HCT116 (cell line): ENCODE measurements around the gene CCSER1. TPM values are rescaled to one million over a fixed set of nuclear protein-coding genes. Genes with fewer than 3 reads are reported as not detected.

Source experiments
- ATAC-seq: fragments of 200-7000 bp; cut with Tn5 transposase; 2 replicates; pipeline ENCODE4 v1.9.1; 2020; ENCODE audit warnings: mild to moderate bottlenecking, moderate library complexity
- BruUV-seq: library from RNA; stranded (reverse); fragments of 400-500 nt; replicated peaks from 2 replicates; lab custom pipeline; 2021; lab: Mats Ljungman, UMichigan
- CTCF ChIA-PET: fragments of 300-600 bp; sonication (Branson Sonifier 250); formaldehyde crosslinking; loops from one replicate; lab custom pipeline; 2021; ENCODE audit warnings: antibody characterized with exemption; lab: Charles Lee
- POLR2A ChIA-PET: fragments of 300-600, 350-600 bp; sonication (Branson Sonifier 250); formaldehyde crosslinking; loops from one replicate; lab custom pipeline; 2021; ENCODE audit warnings: antibody characterized with exemption; lab: Charles Lee
- RAD21 ChIA-PET, 2 experiments: fragments of 300-600 bp; sonication (Branson Sonifier 250); formaldehyde crosslinking; loops; one replicate each; lab custom pipeline; 2023; ENCODE audit warnings: low total read pairs in 2 of 2; ENCODE audit not compliant: uncharacterized antibody in 2 of 2, unreplicated experiment in 2 of 2, low non-redundant PET in 1 of 2; lab: Charles Lee
- DNase-seq: peaks from one replicate; pipeline ENCODE4 v3.0.0-alpha.2; 2010; ENCODE audit warnings: low read depth, low spot score
- H2AFZ ChIP-seq: fragments of 200-600 bp; shearing (Covaris generic), sonication (generic); 2 replicates; pipeline ENCODE4 v1.6.1; 2017; ENCODE audit warnings: low read depth, mixed run types, mixed read lengths, antibody characterized with exemption, low read length; ENCODE audit not compliant: poor library complexity, severe bottlenecking
- H3K27ac ChIP-seq: 2 replicates; pipeline ENCODE4 v1.5.1; 2012; ENCODE audit warnings: low read depth, low read length
- H3K27me3 ChIP-seq: fragments of 200-600 bp; sonication (generic); 2 replicates; pipeline ENCODE4 v1.6.1; 2016; ENCODE audit warnings: mixed run types, low read length, mixed read lengths; ENCODE audit not compliant: insufficient read depth
- H3K36me3 ChIP-seq, 2 experiments: fragments of 200-500 bp in 1 of 2; fragments of 200-600 bp in 1 of 2; sonication (Bioruptor generic) in 1 of 2; sonication (generic) in 1 of 2; 2 replicates each; pipeline versions ENCODE4 v1.5.1 to v1.6.1; 2014 to 2016; ENCODE audit warnings: low read length in 2 of 2, inconsistent platforms in 1 of 2, mixed read lengths in 1 of 2, mixed run types in 1 of 2; ENCODE audit not compliant: insufficient read depth in 2 of 2, control insufficient read depth in 1 of 2
- H3K4me1 ChIP-seq, 2 experiments: fragments of 200-600 bp in 1 of 2; sonication (generic) in 1 of 2; 2 replicates each; pipeline versions ENCODE4 v1.5.1 to v1.6.1; 2012 to 2017; ENCODE audit warnings: low read length in 2 of 2, inconsistent platforms in 1 of 2, mild to moderate bottlenecking in 1 of 2, mixed read lengths in 1 of 2, mixed run types in 1 of 2, moderate library complexity in 1 of 2; ENCODE audit not compliant: insufficient read depth in 2 of 2, control insufficient read depth in 1 of 2
- H3K4me2 ChIP-seq: fragments of 200-600 bp; sonication (generic); 2 replicates; pipeline ENCODE4 v1.6.1; 2017; ENCODE audit warnings: mixed run types, low read length, mixed read lengths
- H3K4me3 ChIP-seq, 2 experiments: fragments of 200-600 bp in 1 of 2; sonication (generic) in 1 of 2; replicated peaks in 1 of 2; 2 replicates each; pipeline ENCODE4 v1.5.1; 2011 to 2016; ENCODE audit warnings: low read length in 2 of 2, control low read depth in 1 of 2, low read depth in 1 of 2, mild to moderate bottlenecking in 1 of 2, mixed read lengths in 1 of 2, mixed run types in 1 of 2
- H3K79me2 ChIP-seq: fragments of 200-600 bp; sonication (generic); 2 replicates; pipeline ENCODE4 v1.6.1; 2017; ENCODE audit warnings: mild to moderate bottlenecking, mixed run types, low read length, moderate library complexity, mixed read lengths; ENCODE audit not compliant: insufficient read depth
- H3K9ac ChIP-seq: fragments of 200-600 bp; sonication (generic); 2 replicates; pipeline ENCODE4 v1.6.1; 2016; ENCODE audit warnings: low read length, mixed read lengths
- H3K9me2 ChIP-seq: fragments of 200-600 bp; sonication (generic), shearing (Covaris generic); 2 replicates; pipeline ENCODE4 v1.6.1; 2017; ENCODE audit warnings: mixed run types, mild to moderate bottlenecking, moderate library complexity; ENCODE audit not compliant: insufficient read depth
- H3K9me3 ChIP-seq, 2 experiments: fragments of 200-500 bp in 1 of 2; fragments of 200-600 bp in 1 of 2; sonication (Bioruptor generic) in 1 of 2; sonication (generic) in 1 of 2; 2 replicates each; pipeline ENCODE4 v1.6.1; 2014 to 2017; ENCODE audit warnings: low read length in 2 of 2, mixed read lengths in 2 of 2, inconsistent platforms in 1 of 2, low read depth in 1 of 2, mild to moderate bottlenecking in 1 of 2, mixed run types in 1 of 2, moderate library complexity in 1 of 2; ENCODE audit not compliant: control insufficient read depth in 1 of 2, insufficient read depth in 1 of 2
- H4K20me1 ChIP-seq: fragments of 200-600 bp; sonication (generic), shearing (Covaris generic); 2 replicates; pipeline ENCODE4 v1.6.1; 2017; ENCODE audit warnings: mixed run types, mild to moderate bottlenecking, moderate library complexity; ENCODE audit not compliant: insufficient read depth
- CBX3 ChIP-seq: IDR thresholded peaks from 2 replicates; pipeline ENCODE4 v1.6.1; 2012; ENCODE audit warnings: low read depth
- CEBPB ChIP-seq: IDR thresholded peaks from 2 replicates; pipeline ENCODE4 v1.6.1; 2012; ENCODE audit warnings: low read depth
- EGR1 ChIP-seq: IDR thresholded peaks from 2 replicates; pipeline ENCODE4 v1.6.1; 2012; ENCODE audit warnings: low read depth
- ELF1 ChIP-seq: IDR thresholded peaks from 2 replicates; pipeline ENCODE4 v1.6.1; 2012; ENCODE audit warnings: low read depth, borderline replicate concordance
- POLR2A ChIP-seq: IDR thresholded peaks from 2 replicates; pipeline ENCODE4 v1.7.0; 2011; ENCODE audit warnings: borderline replicate concordance; ENCODE audit not compliant: insufficient read depth, insufficient read length; ENCODE audit errors: extremely low read depth
- RAD21 ChIP-seq: IDR thresholded peaks from 2 replicates; pipeline ENCODE4 v1.6.1; 2012; ENCODE audit warnings: low read depth, mild to moderate bottlenecking
- SP1 ChIP-seq: IDR thresholded peaks from 2 replicates; pipeline ENCODE4 v1.6.1; 2012; ENCODE audit warnings: low read depth
- SRF ChIP-seq: IDR thresholded peaks from 2 replicates; pipeline ENCODE4 v1.6.1; 2012; ENCODE audit warnings: low read depth
- TCF7L2 ChIP-seq: IDR thresholded peaks from 2 replicates; pipeline ENCODE4 v1.7.0; 2011; ENCODE audit warnings: borderline replicate concordance, inconsistent platforms; ENCODE audit not compliant: insufficient read depth, insufficient read length; ENCODE audit errors: extremely low read depth
- YY1 ChIP-seq: IDR thresholded peaks from 2 replicates; pipeline ENCODE4 v1.6.1; 2011; ENCODE audit warnings: low read length, low read depth, moderate library complexity, mild to moderate bottlenecking; ENCODE audit not compliant: insufficient replicate concordance; ENCODE audit errors: extremely low read depth
- ZFX ChIP-seq: fragments of 450-650 bp; IDR thresholded peaks from 2 replicates; pipeline ENCODE4 v1.6.1; 2017
- ZNF274 ChIP-seq: fragments of 200-500 bp; sonication (Bioruptor generic); IDR thresholded peaks from 2 replicates; pipeline ENCODE4 v1.6.1; 2014; ENCODE audit warnings: mild to moderate bottlenecking, low read depth, low read length, inconsistent platforms
- intact Hi-C: fragments of 100-400 bp; cut with micrococcal nuclease; formaldehyde crosslinking; loops from 2 replicates; pipeline ENCODE4 v1.10.0; 2022
- total RNA-seq: library from RNA; stranded (reverse); gene quantifications from one replicate; pipeline ENCODE4 v1.2.1, GENCODE V29; 2021; ENCODE audit not compliant: unreplicated experiment
- TF ChIP-seq, protein P1 (sequence below): IDR thresholded peaks from 2 replicates; pipeline ENCODE4 v1.6.1; 2012
- TF ChIP-seq, protein P2 (sequence below): IDR thresholded peaks from 2 replicates; pipeline ENCODE4 v1.6.1; 2011; ENCODE audit warnings: mild to moderate bottlenecking, low read length, moderate library complexity; ENCODE audit not compliant: insufficient replicate concordance; ENCODE audit errors: extremely low read depth
- TF ChIP-seq, protein P3 (sequence below): IDR thresholded peaks from 2 replicates; pipeline ENCODE4 v1.6.1; 2012; ENCODE audit warnings: low read depth
- TF ChIP-seq, protein P4 (sequence below): IDR thresholded peaks from 2 replicates; pipeline ENCODE4 v1.6.1; 2012

The CCSER1 gene
- total RNA-seq, 1 experiment from 2014 or later: 6.7 TPM

DNA sequence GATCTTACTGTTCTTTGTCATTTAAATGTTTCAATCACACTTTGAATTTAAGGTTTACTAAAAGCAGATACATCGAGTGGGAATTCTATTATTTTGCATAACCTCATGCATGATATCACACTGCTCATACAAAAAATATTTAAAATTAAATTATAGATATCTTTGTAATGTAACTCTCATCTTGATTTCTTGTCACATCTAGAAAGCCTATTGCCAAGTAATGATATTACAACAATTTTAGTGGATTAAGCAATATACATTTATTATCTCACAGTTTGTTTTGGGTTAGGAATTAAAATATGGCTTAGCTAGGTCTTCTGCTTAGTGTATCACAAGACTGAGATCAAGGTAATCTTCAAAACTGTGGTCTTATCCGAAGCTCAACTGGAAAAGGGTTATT, 865.0 kb downstream of the CCSER1 start:
- CTCF ChIA-PET: no interaction called here
- Histone ChIP-seq H3K9ac (no peak overlapping the region), H3K27me3 (no peaks in the 10 kb centered on the region), H3K4me1 (no peaks in the 10 kb centered on the region), H3K36me3 (no peaks in the 10 kb centered on the region), H3K27ac (no peak overlapping the region), H3K9me3 (no peaks in the 10 kb centered on the region), H2AFZ (no peak overlapping the region), H4K20me1 (no peaks in the 10 kb centered on the region), H3K4me3 (no peak overlapping the region), H3K9me2 (no peaks in the 10 kb centered on the region), H3K79me2 (no peaks in the 10 kb centered on the region), H3K4me2 (no peak overlapping the region)
- no peak for DNase-seq
- POLR2A ChIA-PET: no interaction called here
- BruUV-seq: no TSS peak
- ATAC-seq: no peak
- TF ChIP-seq TCF7L2: no peak
- TF ChIP-seq, protein P1, sequence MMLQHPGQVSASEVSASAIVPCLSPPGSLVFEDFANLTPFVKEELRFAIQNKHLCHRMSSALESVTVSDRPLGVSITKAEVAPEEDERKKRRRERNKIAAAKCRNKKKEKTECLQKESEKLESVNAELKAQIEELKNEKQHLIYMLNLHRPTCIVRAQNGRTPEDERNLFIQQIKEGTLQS: no peak
- no peak for TF ChIP-seq EGR1
- no peak for TF ChIP-seq SP1
- TF ChIP-seq ELF1: no peak
- TF ChIP-seq CBX3: no peak
- no peak for TF ChIP-seq SRF
- no peak for TF ChIP-seq ZFX
- TF ChIP-seq RAD21: no peak
- TF ChIP-seq, protein P2, sequence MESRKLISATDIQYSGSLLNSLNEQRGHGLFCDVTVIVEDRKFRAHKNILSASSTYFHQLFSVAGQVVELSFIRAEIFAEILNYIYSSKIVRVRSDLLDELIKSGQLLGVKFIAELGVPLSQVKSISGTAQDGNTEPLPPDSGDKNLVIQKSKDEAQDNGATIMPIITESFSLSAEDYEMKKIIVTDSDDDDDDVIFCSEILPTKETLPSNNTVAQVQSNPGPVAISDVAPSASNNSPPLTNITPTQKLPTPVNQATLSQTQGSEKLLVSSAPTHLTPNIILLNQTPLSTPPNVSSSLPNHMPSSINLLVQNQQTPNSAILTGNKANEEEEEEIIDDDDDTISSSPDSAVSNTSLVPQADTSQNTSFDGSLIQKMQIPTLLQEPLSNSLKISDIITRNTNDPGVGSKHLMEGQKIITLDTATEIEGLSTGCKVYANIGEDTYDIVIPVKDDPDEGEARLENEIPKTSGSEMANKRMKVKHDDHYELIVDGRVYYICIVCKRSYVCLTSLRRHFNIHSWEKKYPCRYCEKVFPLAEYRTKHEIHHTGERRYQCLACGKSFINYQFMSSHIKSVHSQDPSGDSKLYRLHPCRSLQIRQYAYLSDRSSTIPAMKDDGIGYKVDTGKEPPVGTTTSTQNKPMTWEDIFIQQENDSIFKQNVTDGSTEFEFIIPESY: no peak
- no peak for TF ChIP-seq CEBPB
- TF ChIP-seq, protein P3, sequence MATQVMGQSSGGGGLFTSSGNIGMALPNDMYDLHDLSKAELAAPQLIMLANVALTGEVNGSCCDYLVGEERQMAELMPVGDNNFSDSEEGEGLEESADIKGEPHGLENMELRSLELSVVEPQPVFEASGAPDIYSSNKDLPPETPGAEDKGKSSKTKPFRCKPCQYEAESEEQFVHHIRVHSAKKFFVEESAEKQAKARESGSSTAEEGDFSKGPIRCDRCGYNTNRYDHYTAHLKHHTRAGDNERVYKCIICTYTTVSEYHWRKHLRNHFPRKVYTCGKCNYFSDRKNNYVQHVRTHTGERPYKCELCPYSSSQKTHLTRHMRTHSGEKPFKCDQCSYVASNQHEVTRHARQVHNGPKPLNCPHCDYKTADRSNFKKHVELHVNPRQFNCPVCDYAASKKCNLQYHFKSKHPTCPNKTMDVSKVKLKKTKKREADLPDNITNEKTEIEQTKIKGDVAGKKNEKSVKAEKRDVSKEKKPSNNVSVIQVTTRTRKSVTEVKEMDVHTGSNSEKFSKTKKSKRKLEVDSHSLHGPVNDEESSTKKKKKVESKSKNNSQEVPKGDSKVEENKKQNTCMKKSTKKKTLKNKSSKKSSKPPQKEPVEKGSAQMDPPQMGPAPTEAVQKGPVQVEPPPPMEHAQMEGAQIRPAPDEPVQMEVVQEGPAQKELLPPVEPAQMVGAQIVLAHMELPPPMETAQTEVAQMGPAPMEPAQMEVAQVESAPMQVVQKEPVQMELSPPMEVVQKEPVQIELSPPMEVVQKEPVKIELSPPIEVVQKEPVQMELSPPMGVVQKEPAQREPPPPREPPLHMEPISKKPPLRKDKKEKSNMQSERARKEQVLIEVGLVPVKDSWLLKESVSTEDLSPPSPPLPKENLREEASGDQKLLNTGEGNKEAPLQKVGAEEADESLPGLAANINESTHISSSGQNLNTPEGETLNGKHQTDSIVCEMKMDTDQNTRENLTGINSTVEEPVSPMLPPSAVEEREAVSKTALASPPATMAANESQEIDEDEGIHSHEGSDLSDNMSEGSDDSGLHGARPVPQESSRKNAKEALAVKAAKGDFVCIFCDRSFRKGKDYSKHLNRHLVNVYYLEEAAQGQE: no peak
- TF ChIP-seq, protein P4, sequence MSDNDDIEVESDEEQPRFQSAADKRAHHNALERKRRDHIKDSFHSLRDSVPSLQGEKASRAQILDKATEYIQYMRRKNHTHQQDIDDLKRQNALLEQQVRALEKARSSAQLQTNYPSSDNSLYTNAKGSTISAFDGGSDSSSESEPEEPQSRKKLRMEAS: no peak
- TF ChIP-seq YY1: no peak
- TF ChIP-seq ZNF274: no peak
- no peak for TF ChIP-seq POLR2A
- intact Hi-C loops: no loop called here
- RAD21 ChIA-PET: no interaction called here
